ELF-1 (cell line): ENCODE data around the gene CFAP45.

Experiments used
- DNase-seq: peaks from one replicate; pipeline ENCODE4 v3.0.0-alpha.2; 2016; ENCODE audit warnings: low read depth, low spot score

The CFAP45 gene

DNA sequence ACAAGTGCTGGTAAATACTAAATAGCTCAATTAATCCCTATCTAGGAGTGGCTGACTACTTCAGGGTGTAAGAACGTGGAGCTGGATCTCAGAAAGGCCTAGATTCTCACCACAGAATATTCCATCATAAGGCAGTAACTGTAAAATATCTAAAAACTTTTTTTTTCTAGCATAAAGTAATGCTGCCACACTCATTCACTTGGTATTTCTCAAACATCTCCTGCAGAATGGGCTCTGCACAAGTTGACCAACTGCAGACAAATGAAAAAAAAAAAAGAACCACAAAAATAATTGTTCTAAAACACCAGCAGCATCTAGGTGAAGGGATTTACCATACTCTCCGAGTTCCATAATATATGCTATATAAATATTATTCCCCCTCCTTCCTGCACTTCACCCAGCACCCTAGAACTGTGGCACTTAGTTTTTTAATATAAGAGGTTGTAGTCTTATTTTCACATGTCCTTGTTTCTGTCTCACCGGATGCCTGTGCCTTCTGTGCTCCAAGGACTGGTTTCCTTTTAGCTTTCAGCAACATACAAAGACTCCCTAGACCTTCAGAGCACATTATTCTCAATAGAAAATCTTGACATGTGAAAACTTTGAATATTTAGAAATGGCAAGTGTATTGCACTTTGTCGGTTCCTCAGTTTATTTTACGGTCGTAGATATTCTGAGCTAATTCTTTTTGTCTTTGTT lies 46.4 kb downstream of the CFAP45 start:
- no peak for DNase-seq

DNA sequence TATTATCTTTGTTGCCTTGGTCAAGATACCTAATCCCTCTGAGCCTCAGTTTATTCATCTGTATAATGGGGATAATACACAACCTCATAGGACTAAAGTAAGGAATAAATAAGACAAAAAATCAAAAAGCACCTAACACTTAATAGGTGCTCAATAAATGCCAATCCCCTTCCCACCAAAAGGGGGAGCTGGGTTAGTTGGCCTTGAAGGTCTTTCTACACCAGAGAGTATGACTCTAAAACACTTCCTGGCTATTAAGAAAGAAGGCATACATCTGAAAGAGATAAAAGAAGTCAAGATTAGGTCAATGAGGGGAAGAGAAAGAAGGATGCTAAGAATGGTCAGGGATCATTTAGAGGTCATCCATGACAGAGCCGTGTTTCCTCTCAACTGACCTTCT lies 48.6 kb downstream of the CFAP45 start:
- no peak for DNase-seq

DNA sequence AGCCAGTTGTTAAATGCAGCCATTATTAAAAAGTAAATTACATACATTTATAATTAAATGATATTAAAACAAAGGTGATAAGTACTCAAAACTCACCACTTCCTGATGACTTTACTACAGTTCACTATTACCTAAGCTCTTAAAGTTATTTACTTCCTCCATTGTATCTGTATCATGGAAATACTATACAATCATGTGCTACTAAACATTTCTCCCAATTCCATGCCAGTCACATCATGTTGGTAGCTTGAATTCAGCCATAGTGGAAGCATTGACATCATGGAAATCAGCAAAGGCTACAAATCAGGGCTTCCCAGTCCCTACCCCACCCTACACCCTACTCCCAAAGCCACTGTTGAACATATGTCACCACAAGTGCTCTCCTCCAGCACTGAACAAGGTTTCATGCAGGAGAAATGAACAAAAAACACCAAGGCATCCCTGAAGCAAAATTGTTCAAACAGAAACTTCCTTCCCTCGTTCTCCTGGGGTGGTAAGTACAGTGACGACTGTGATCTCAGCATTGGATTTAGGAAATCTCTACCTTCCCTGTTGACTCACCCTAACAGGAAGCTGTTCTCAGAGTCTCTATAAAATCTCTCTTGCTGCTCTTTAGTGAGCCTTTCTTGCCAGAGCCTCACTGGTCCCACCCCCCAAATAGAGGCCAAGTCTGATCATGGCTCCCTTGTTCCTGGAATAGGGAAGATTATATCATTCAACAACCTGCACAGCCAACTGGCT lies 50.2 kb downstream of the CFAP45 start:
- DNase-seq: no peak

DNA sequence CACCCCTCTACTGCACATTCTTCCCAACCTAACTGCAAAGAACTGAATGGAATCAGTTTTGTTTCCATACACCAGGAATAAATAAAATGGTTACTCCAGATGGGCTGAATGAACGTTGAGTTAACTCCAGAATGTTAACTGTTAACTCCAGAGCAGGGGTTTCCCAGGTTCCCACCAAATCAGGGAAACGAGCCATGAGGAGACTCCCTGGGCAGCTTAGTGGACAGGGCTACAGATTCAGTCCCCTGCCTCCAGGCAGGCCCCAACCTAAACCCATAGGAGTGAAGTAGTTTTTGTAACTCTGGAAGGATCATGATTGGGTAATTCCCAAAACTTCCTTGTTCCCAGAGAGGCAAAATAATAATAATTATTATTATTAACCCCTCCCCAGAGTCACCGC lies 51.6 kb downstream of the CFAP45 start:
- no peak for DNase-seq

DNA sequence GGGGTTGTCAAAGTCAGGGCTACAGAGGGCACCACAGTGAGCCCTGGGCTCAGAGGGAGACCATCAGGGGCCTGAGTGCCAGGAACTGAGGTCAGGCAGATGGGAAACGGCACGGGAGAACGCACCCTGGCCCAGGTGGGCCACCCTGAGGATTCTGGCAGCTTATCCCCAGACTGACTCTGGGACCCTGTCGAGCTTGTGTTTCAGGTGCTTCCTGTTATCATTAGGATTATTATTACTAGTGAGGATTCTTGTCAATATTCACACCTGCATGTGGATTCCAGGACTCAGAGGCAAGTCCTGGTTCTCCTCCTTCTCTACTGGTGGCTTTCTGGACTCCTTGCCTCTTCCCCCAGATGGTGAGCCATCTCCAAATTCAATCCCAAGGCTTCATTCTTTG lies 52.7 kb downstream of the CFAP45 start:
- no peak for DNase-seq

DNA sequence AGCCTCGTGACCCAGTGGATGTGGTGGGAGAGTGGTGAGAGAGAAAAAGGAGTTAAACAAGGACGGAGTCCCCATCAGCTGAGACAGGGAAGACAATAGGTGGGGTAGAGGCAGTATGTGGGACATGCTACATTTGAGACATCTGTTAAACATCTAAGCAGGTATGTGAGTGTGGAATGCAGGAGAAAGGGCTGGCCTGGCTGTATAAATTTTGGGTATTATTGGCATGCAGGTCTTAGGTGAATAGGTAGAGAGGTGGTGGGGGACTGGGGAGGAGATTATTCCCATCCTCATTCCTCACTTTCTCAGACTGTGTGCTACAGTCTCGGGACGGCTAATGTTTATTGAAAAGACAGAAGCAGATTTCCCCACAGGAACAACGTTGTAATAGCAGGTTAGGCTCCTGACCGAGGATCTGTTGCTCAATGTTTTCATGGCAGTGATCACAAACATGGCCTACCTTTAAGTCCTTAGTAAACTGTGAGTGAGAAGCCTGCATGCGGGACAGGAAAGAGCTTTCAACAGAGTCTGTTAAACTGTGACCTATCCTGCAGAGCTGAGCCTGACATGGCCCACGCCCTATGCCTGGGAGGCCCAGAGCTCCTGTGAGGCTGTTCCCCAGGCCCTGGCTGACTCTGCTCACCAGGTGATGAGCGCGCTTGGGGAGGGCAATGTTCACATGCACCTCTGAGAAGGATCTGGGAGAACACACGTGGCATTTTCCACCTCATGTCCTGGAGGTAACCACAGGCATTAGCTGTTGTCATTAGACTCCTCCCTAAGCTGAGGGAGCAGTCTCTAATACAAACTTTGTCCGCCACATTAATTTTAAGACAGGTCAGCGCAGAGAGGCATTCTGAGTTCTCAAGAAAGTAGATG lies 54.0 kb downstream of the CFAP45 start:
- DNase-seq: no peak

DNA sequence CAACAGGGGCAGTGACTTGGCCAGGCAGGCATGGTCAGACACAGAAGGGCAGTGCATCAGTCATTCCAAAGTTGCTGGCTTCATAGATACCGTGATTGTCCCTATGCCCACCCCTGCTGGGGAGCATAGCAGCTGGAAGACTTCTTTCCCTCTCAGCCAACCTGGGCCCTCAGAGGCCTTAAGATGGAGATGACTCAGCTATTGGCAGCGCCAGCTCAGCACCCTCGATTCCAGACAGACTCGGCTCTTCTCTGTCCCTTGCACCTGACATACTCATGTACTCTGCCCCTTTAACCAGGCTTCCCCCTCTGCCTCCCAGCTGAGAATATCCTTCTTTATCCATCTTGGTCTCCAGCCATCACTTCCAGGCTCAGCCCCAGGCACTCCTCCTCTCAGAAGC lies 56.5 kb downstream of the CFAP45 start:
- DNase-seq: no peak

DNA sequence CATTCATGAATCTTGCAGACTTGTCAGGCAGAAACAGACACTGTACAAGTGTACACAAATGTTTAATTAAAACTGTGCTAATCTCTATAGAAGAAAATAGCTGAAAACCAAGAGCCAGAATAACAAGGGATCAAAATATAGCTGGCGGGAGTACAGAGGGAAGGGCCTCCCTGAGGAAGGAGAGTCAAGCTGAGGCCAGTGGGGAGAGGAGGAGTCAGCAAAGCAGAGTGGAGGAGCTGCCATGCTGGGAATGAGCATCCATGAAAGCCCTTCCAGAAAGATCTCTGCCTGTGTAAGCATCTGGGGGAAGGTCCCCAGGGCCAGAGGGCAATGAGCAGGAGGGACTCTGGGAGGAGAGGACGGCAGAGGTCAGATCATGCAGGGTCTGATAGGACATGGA lies 58.2 kb downstream of the CFAP45 start:
- DNase-seq: no peak

DNA sequence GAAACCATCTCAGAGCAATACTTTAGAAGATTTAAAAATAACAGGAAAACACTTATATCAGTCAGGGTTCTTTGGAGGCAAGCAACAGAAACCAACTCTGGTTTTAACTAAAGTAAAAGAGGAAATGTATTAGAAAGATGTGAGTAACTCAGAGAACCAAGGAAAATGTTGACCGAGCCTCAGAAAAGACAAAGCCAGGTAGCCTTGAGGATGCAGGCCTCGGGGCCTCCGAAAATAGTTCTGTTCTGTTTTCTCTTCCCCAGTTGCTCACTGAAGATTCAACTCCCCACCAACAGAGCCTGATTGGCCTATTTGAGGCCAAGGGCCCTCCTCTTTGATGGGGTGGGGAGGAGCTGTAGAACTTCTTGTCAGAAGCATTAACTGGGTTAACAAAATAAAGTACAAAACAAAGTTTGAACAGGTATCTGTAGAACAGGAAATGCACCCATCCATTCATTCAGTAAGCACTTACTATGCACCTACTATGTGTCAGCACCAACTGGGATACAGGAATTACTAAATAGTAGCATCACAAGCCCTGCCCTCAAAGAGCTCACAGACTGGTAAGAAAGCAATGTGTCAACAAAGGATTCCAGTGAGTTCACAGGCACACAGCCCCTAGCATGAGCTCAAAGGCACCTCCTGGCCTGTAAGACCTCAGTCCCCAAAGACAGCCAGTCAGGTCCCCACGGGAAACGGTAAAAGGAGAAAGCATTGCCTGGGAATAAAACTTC lies 60.7 kb downstream of the CFAP45 start:
- no peak for DNase-seq

DNA sequence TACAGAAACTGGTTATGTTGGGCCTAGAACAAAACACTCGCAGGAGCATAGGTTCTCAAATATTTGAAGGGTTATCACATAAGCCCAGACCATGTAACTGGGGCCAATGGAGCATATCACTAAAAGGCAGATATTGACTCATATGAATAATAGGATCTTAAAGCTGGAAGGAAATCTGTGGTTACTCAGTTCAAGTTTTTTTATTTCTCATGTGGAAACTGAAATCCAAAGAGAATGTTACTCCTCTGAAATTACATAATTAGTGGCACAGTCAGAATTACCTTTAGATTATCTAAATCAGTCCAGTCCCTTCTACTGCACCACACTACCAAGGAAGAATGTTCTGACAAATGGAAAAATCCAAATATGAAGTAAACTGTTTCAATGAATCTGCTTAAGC lies 61.2 kb downstream of the CFAP45 start:
- DNase-seq: no peak

DNA sequence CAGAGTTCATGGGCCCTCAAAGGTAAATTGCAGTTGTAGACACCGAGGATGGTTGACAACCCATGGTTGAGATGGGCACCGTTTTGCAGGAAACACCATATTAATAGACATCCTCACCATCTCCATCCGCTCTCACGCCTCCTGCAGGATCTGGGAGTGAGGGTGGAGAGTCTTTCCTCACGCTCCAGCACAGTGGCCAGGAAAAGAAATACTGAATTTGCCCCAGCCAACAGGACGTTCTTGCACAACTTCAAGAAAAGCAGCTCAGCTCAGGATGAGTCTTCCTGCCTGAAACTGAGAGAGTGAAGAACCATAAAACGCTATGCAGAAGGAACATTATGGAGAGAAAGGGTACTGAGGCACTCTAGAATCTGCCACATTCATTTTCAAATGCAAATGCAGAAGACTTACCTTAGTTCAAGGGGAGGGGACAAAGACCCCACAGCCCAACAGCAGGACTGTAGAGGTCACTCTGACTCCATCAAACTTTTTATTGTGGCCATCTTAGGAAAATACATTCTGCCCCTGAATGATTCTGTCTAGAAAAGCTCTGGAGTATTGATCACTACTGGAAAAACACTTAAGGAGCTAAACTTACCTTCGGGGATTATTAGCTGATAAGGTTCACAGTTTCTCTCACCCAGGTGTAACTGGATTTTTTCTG lies 64.0 kb downstream of the CFAP45 start:
- no peak for DNase-seq

DNA sequence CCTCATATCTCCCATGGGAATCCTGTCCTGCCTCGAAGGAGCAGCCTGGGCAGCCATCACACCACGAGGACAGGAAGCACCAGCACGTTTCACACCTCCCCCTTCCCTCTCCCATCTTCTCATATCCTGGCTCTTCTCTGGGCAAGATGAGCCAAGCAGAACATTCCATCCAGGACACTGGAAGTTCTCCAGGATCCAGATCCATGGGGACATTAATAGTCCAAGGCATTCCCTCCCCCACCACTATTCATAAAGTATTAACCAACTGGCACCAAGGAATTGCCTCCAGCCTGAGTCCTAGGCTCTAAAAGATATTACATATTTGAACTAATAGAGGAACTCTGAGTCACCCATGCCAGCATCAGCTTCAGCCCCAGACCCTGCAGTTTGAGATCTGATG lies 64.6 kb downstream of the CFAP45 start:
- DNase-seq: no peak

DNA sequence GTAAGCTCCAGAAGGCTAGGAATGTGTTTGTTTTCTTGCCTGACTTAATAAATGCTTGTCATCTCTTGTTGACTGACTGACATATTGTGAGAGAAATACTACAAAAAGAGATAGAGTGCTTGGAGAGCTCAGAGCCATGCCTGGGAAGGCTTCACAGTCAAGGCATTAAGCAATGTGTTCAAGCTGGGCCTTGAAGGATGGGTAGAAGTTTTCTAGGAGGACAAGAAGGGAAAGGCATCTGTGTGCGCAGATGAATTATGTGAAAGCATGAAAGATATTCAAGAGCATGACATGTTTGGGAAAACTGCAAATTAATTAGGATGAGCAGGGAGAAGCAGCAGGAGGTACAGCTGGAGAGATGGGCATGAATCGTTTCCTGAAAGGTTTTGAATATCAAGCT lies 67.7 kb downstream of the CFAP45 start:
- DNase-seq: no peak

DNA sequence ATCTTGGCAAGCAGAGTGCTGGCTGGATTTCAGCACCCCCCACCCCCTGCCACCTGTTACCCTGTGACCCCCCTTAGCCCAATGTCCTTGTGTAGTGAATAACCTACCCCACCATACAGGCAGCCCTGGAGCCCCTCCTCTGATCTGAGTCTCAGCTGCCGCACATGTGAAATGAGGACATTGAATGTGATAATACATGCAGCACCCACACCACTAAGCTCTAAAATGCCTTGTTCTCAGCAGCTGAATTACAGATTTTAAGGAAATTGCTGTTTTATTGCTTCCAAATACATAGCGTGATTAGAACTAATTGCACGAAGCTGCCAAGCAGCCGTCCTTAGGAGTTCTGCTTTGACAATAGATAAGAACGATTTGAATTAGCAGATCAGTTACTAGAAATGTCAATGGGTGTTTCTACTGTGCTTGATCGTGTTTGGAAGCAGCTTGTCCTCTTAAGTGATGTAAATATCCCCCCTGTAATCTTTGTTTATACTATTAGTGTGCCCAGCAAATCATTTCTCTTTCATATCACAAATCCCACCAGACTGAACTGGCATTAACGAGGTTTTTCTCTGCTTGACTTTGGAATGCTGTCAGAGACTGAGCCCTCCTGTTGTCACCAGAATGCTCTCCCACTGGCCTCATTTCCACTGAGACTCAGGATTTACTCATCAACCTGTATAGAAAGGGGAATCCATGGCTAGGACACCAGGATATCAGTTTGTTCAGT lies 68.4 kb downstream of the CFAP45 start:
- DNase-seq: no peak

DNA sequence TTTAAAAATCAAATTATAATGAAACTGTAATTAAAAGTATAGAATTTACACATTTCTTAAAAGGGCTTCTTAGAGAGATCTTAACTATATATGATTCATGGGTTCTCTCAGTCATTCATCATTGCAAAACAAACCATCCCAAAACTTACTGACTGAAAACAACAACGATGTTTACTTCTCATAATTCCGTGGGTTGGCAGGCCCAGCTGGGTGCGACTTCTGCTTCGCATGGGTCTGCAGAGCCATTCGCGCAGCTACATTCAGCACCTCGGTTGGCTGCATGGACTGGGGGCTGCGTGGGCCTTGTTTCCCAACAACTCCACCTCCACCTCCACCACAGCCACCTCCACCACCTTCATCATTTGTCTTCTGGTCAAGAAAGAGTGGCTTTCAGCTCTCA lies 69.2 kb downstream of the CFAP45 start:
- DNase-seq: no peak

DNA sequence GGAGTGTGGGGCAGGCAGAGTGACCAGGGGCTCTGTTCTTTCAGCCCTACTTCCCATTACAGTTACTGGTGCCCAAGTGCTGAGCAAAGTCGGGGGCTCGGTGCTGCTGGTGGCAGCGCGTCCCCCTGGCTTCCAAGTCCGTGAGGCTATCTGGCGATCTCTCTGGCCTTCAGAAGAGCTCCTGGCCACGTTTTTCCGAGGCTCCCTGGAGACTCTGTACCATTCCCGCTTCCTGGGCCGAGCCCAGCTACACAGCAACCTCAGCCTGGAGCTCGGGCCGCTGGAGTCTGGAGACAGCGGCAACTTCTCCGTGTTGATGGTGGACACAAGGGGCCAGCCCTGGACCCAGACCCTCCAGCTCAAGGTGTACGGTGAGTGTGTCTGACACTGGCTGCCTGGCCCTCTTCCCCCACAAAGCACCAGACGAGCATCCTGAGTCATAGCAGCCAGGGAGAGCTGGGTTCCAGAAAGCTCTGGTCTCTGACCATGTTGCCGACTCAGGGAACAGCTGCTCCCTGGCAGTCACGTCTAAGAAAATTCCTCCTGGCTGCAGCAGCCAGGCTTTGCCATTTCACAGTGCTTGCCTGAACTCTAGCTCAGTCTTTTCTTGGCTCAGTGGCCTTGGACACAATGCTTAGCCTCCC lies 70.0 kb downstream of the CFAP45 start:
- peak; percentile 35 for DNase-seq

DNA sequence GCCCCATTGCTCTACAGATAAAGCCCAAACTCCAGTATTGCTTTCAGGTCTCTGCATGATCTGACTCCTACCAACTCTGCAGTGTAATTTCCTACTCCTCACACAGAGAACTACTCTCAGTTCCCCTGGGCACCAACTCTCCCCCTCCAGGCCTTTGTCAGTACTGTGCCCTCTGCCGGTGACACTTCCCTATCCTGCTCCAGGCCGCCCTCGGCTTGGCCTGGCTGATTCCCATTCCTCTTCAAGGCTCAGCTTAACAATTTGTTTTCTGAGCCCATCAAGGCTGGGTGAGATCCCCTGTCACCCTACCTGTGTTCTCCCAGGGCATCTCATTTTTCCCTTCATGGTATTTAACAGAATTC lies 70.7 kb downstream of the CFAP45 start:
- peak; percentile 68 for DNase-seq

DNA sequence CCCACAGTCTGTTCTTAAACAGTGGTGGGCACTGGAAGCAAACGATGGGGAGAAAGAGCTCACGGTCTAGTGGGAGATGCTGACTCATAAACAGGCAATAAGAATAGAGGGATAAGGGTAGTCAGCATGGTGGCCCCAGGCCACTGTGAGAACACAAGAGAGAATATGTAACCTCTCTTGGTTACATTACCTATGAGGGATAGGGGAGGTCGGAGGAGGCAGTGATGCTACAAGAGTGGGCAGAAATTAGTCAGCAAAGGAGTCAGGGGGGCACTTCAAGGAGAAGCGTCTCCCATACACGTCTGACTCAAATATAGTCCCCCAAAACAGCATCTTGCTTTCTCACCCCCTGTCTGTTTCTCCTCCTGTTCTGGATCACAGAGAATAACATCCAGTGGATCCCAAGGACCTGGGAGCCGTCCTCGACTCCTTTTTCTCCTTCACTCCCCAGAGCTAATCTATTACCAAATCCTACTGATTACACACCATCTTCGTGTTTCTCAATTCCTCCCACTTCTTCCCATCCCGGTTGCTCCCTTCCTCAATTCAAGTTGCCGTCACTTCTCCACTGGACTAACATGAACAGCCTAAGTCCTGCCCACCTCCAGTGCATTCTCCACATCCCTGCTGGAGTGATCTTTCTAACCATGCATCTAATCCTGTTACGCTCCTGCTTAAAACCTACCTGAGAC lies 71.2 kb downstream of the CFAP45 start:
- DNase-seq: no peak

DNA sequence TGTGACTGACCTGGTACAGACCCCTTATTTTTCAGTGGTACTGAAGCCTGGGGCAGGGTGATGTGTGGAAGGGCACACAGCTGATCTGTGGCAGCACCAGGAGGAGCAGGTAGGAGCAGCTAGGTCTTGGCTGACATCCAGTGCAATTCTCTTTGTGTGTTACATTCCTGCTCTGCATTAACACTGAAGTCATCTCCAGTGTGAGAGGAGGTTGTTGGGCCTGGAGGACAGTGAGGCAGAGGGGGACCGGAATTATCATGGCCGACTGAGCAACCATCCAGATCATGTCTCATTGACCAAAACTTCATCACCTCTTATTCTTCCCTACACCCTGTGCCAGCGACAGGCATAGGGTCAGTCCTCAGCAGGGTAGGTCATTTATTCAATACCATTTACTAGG lies 71.8 kb downstream of the CFAP45 start:
- DNase-seq: no peak

DNA sequence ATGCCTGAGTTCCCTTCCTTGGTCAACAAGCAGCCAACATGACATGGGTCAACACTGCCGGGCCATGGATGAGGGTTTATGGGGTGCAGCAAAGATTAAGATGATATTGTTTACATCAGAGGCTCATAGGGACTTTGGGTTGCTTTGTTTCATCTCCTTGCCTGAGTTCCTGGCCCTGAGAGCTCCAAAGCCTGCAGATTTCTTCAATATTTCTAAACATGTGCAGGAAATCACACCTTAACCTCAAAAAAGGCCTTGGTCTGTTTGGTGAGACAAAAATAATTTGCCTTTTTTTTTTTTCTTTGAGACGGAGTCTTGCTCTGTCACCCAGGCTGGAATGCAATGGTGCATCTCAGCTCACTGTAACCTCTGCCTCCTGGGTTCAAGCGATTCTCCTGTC lies 72.4 kb downstream of the CFAP45 start:
- DNase-seq: no peak
